Glomerular visceral epithelial cell (primary cell): ENCODE data around the gene NPTXR.

Experiments
- DNase-seq: peaks from one replicate; pipeline ENCODE4 v3.0.0-alpha.2; 2016; ENCODE audit errors: extremely low spot score

NPTXR gene

DNA sequence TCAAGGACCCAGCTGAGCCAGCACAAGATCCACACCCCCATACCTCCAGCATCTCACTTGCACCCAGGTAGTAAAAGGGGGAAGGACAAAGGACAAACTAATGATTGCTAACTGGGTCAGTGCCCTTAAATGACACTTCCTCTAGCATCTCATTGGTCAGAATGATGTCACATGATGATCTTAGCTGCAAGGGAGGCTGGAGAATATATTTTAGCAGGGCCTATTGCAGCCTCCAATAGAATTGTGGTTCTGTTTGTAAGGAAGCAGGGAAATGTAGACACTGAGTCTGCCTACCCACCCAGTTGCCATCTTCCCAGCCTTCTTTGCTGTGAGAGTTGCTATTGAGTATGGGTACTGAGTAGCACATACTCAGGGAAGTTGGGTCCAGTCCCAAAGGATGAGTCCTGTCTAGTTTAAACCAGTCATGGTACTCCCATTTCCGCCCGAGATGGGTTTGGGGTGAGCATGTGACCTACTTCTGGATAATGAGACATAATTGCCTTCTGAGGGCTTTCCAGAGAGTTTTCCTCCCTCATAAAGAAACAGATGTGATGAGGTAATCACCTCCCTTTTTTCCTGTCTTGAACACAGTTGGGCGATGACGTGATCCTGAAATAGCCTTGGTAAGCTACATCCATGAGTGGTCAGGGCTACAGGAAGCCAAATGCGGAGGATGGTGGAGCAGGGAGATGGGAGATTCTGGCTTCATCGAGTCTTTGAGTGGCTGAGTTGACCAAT is 44.4 kb downstream of the NPTXR start:
- DNase-seq, result no peak

DNA sequence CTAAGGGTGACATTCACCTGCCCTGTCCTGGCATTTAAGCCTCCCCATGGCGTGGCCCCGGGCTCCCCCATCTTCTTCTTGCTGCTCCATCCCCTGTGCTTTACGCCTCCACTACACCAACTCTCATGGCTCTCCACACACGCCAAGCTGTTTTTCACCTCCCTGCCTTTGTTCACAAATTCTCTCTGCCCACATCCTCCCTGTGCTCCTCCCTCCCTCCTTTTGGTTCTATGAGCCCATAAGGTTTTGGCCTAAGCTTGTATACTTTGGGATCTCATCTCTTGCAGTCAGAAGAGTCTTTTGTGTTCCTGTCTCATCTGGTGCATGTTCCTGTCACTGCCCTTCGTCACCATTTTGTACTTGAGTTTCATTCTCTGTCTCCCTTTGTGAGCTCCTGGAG is 45.3 kb downstream of the NPTXR start:
- DNase-seq, result no peak

GRCh38 chr22:38796262-38796957 is 47.4 kb downstream of the NPTXR start:
- no peak for DNase-seq

DNA sequence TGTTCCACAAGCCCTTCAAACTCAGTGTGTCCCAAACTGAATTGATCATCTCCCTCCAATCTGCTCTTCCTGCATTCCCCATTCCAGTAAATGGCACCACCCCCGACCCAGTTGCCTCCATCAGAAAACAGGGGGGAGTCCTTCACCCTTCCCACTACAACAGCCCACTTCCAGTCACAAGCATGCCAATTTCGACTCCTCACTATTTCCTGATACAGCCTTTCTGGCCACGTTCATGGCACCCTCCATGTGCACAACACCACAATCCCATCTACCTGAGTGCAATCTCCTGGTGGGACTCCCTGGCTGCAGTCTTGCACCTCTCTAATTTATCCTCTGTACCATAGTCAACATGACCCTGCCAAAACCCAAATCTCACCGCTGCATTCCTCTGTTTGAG is 48.3 kb downstream of the NPTXR start:
- DNase-seq, result no peak

GRCh38 chr22:38793721-38794466 is 49.9 kb downstream of the NPTXR start, which contains the start of gene DNAL4:
Gene DNAL4 (minus strand): TSS chr22:38794143. CDS start chr22:38782731, 11,412 bp downstream.
- peak; percentile 97 for DNase-seq

DNA sequence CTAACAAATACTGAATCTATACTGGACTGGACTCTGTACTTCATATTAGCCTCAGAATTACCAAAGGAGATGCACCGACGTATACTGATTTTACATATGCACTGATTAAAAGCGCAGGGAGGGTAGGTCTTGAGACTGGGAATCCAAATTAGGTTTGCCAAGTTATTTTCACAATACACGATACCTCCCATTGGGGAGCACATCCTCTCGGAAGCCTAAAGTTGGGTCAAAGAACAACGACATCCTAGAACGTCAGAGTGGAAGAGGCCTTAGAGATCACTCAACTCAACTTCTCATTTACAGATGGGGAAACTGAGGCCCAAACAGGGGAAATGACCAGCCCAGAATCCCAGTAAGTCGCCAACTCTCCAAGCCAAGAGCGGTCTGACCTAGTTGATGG is 50.5 kb downstream of the NPTXR start:
- no peak for DNase-seq

- DNase-seq, result peak; percentile 34
Measured at GRCh38 chr22:38792833-38793232, 51.0 kb downstream of the NPTXR start.

GRCh38 chr22:38789606-38790005 is 54.2 kb downstream of the NPTXR start:
- no peak for DNase-seq

GRCh38 chr22:38788846-38789245 is 55.0 kb downstream of the NPTXR start:
- DNase-seq, result no peak

DNA sequence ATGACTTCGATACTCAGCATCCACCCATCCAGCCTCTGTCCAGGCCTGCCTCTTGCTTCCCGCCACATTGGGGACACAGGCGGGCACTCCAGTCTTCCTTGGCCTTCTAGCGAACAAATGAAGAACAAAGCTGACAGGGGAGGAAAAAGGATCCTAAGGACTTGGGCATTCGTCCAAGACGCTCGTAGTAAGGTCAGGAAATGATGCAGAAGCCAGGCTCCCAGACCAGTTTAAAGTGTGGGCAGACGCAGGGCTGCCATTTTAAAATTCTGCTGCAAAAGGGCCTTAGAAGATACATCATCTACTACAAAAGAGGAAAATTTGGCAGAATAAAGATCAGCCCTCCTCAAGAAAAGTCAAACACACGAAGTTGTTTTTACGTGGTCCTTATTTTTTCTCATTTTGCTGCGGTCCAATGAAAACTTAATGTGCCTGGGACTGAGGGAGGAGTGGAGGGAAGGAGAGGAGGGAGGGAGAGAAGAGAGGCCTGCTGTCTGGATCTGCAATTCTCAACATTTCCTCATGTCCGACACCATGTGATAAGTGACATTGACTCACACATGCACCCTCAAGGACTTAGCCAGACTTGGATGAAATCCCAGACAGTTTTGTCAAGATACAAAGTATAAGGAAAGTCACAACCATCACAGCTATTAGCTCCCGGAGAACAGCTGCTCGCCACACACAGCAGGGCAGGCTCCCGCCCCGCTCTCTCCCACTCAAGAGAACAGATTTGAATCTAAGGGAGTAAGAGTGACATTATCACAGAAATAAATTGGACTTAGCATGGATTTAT is 55.6 kb downstream of the NPTXR start:
- peak; percentile 48 for DNase-seq

DNA sequence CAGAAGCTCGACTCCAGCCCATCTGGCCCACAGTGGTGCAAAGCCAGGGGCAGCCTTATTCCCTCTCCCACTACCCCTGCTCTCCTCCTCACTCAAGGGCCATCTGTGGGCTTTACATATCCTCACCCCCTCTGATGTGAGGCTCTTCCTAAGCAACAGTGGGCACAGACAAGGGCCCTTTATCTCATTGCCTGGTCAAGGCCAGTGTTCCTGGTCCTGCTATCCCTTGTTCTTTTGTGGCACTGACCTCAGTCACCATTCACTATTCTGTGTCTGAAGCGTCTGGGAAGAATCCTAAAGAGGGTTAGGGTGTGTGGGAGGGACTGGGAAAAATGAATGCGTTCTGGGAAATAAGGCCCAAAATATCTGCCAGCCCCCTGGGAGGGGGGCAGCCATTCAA is 57.2 kb downstream of the NPTXR start:
- DNase-seq, result no peak

- DNase-seq, result no peak
Measured at GRCh38 chr22:38784856-38785255, 59.0 kb downstream of the NPTXR start.

GRCh38 chr22:38784035-38784434 is 59.8 kb downstream of the NPTXR start:
- no peak for DNase-seq

DNA sequence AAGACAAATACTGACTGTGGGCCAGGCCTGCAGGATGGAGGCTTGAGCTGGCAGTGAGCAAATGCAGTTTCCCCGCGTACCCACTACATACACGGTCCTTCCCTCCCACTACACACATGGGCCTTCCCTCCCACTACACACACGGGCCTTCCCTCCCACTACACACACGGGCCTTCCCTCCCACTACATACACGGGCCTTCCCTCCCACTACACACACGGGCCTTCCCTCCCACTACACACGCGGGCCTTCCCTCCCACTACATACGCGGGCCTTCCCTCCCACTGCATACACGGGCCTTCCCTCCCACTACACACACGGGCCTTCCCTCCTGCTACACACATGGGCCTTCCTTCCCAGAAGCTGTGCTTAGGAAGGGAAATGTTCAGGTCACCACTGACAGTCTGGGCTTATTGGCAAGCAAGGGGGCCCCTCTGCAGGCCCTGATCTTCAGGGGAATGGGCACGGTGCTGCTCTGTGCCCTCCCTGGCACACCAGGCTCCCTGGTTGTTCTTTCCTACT is 60.7 kb downstream of the NPTXR start:
- DNase-seq, result no peak

DNA sequence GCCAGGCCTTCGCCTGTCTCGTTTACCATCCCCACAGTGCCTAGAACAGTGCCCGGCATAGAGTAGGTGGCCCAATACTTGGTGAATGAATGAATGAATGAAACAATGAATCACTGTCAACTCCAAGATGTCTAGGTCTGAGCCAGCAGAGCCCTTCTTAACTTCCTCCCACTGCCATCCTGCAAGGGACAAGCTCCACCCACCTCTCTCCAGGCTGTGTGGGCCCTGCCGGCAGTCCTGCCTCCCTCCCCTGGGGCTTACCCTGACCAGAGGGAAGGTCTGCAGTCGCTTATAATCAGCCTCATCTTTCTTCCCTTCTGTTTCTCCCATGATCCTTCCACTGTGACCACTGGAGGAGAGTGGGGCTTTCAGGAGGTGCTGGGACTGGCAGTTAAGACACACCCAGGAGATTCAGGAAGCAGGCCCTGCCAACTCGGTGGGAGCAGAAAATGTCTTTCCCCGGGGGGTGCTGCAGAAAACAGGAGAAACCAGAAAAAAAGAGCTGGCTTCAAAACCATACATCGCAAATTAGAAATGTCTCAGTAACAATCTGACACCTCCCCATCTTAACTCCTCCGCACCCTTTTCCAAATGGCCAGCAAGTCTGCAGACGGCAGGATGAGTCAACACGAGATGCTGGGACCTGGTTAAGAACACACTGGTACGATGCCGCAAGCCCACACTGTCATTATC is 61.3 kb downstream of the NPTXR start:
- no peak for DNase-seq

- DNase-seq, result no peak
Measured at GRCh38 chr22:38781033-38781432, 62.8 kb downstream of the NPTXR start.

DNA sequence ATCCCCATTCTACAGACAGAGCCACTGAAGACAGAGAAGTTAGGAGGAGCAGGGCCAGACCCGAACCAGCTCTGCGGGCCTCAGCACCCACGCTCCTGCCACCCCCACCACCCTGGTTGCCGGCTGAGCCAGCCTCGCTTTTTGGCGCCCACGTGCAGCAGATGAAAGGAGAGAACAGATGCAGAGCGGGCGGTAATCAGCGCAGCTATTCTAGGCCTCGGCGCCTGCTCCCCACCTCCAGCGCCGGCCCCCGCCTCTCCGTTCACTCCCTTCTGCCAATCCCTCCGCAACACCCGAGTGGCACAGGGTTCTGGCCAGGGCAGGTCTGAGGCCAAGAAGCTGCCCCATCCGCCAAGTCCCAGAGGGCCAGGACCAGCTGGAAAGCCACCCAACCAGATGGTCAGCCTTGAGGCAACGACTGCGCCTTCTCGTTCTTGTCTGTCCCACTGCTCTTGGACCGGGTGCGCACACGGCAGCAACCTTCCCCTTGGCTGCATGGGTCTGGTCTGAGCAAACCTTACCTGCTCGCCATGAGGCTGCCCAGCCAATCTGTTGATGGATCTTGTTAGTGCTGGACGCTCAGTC is 66.6 kb downstream of the NPTXR start:
- no peak for DNase-seq

- DNase-seq, result no peak
Measured at GRCh38 chr22:38776086-38776485, 67.7 kb downstream of the NPTXR start.

- DNase-seq, result no peak
Measured at GRCh38 chr22:38775656-38776055, 68.2 kb downstream of the NPTXR start.

- DNase-seq, result no peak
Measured at GRCh38 chr22:38774496-38775166, 69.2 kb downstream of the NPTXR start.
